HG03108 (cell line): ENCODE results near the gene CD300LB.
"Not testable (repeated sequence)": the region's sequence is repeated elsewhere in the genome, so short reads cannot be mapped to it uniquely, and the experiment has no call there.

Experiments
- ATAC-seq: cut with Tn5 transposase; IDR thresholded peaks from one replicate; pipeline ENCODE4 v1.9.1; 2021; ENCODE audit warnings: moderate library complexity; ENCODE audit not compliant: unreplicated experiment

The CD300LB gene

DNA sequence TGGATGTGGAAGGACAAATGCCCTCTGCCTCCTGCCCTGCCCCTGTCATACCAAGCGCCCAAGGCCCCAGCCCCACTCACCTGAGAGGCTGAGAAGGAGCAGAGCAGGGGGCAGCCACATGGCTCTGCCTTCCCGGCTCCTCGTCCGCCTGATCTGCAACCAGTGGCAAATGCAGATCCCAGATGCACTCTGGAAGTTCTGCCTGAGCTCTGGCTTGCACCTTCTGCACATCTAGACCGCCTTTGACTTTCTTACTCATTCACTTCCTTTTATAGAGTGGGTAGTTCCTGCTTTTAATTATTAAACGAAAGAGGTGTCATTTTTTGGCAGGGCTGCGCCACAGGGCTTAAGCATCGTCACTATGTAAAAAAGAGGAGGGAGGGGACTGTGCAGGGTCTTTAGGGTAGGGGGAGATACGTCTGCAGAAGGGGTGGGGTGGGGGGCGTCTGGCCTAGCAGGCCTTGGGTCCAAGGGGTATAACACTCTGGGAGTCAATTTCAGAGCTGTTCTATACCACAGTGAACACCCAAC lies at the start of gene CD300LB:
TSS of gene CD300LB (minus strand) at position 245 of the 531 bp plus-strand sequence. CDS start at position 120, 125 bp downstream.
- ATAC-seq, result no peak

GRCh38 chr17:74579900-74580299 lies 48.6 kb upstream of the CD300LB start:
- no peak for ATAC-seq

DNA sequence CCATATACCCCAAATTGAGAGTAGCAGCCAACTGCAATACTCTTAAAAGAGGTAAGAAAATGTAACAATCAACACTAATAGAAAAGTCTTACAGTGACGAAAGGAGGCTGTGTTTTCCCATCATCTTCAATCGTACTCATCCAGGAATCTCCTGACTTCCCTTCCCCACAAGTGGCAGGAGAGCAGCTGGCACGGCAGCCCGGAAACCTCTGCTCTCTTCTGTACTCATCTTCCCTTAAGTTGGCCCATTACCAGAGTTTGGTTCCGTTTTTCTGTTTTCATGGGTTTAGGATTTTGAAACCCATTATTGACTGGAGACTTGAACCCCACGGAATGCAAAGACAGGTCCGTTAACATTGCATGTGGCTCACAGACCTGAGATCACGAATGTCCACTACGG lies 47.7 kb upstream of the CD300LB start:
- ATAC-seq, result no peak

DNA sequence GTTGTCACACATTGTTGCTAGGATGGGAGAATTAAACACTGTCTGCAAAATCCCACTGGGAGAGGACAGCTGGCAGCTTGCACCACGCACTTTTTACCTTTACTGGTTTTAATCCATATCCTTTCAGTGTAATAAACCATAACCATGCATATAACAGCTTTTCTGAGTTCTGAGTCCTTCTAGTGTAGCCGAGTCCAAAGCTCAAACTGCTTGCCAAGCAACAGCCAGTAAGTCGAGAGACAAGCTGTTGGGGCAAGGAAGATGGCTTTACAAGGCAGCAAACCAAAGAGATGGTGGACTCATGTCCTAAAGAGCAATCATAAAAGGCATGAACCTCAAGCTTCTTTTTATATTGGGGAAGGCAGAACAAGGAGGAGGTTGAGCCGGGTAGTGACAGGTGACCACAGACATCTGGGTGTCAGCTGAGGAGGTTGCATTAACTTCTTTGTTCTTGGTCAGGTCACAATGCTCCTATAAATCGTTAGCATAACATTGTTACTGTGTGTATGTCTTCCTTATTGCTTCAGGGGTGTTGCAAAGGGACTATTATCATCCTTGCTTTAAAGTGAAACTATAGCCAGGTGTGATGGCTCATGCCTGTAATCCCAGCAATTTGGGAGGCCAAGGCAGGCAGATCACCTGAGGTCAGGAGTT lies 43.3 kb upstream of the CD300LB start:
- ATAC-seq, result no peak

DNA sequence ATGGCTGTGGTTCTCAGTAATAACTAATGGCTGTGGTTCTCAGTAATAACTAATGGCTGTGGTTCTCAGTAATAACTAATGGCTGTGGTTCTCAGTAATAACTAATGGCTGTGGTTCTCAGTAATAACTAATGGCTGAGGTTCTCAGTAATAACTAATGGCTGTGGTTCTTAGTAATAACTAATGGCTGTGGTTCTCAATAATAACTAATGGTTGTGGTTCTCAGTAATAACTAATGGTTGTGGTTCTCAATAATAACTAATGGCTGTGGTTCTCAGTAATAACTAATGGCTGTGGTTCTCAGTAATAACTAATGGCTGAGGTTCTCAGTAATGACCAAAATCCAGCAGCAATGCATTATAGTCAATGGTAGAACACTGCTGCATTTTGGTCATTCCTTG lies 42.4 kb upstream of the CD300LB start:
- not testable (repeated sequence) for ATAC-seq

- no peak for ATAC-seq
These were observed 41.9 kb upstream of the CD300LB start for GRCh38 chr17:74573169-74573568.

- no peak for ATAC-seq
These were observed 40.5 kb upstream of the CD300LB start for GRCh38 chr17:74571621-74572270.

DNA sequence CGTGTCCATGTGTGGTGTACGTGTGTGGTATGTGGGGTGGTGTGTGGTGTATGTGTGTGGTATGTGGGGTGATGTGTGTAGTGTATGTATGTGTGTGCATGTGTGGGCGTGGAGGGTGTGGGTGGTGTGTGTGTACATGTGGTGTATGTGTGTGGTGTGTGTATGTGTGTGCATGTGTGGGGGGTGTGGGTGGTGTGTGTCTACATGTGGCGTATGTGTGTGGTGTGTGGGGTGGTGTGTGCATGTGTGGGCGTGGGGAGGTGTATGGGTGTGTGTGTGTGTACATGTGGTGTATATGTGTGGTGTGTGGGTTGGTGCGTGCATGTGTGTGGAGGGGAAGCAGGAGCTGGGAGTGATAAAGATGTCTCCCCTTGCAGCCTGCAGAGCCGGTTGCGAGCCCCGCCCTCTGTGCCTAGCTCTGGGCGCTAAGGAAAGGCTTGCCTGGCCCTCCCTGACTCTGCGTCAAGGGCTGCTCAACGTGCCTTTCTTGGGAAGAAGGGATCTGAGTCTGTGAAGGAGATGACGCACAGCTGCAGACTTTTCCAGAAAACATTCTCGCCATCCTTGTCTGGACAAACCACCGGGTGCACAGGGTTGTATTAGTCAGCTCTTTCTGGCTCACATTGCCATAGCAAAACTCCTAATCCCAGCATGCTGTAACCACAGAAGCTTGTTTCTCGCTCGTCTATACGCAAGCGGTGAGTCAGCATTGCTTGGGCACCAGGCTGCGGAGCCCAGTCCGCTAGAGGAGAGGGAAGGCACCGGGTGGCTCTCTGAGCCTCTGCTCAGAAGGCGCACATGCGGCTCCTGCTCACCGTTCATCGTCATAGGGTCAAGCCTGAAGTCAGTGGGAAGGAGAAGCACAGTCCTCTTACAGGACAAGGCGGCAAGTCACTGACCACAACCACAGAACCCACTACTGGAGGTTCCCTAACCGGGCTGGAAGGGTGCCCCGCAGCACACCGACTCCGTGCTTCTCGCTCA lies 38.0 kb upstream of the CD300LB start:
- ATAC-seq, result no peak

DNA sequence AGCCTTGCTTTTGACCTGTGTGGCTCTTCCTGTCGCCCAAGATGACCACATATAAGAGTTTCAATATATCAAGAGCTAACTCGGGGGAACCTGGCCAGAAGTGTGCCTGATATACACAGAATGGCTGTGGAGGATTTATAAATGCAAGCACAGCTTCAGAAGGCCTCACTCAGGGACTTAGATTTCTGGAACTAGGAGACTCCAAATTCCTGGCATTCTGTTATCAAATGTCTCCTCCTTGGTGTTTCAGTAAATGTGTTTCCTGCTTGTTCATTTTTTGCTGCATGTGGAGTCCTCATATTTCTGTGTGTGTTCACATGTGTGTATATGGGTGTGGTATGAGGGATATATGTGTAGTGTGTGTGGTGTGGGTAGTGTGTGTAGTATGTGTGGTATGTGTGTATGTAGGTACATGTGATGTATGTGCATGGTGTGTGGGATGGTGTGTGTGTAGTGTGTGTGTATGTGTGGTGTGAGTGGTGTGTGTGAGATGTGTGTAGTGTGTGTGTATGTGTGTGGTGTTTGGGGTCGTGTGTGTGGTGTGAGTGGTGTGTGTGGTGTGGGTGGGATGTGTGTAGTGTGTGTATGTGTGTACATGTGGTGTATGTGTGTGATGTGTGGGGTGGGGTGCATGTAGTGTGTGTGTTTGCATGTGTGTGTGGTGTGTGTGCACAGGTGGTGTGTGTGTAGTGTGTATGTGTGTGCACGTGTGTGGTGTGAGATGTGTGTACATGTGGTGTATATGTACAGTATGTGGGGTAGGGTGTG lies 37.0 kb upstream of the CD300LB start:
- no peak for ATAC-seq

DNA sequence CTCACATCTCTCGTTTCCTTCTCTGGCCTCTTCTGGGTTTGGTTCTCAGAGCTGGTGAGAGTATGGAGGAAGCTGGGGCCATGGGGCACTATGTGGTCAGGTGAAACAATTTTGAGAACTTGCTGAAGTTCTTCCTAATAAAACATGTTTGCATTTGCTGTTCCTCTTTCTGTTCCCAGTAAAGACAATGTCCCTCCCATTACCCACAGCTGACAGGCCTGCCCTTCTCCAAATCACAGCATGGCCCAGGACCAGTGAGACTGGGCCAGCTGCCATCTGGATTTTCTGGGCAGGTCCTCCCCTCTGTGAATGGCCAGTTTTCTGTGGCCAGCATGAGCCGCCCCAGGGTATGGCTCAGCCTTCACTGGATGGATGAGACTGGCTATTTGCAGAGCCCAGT lies 36.1 kb upstream of the CD300LB start, which contains the start of gene CD300H:
TSS of gene CD300H (minus strand) at position 113 of the 400 bp plus-strand sequence.
- no peak for ATAC-seq

DNA sequence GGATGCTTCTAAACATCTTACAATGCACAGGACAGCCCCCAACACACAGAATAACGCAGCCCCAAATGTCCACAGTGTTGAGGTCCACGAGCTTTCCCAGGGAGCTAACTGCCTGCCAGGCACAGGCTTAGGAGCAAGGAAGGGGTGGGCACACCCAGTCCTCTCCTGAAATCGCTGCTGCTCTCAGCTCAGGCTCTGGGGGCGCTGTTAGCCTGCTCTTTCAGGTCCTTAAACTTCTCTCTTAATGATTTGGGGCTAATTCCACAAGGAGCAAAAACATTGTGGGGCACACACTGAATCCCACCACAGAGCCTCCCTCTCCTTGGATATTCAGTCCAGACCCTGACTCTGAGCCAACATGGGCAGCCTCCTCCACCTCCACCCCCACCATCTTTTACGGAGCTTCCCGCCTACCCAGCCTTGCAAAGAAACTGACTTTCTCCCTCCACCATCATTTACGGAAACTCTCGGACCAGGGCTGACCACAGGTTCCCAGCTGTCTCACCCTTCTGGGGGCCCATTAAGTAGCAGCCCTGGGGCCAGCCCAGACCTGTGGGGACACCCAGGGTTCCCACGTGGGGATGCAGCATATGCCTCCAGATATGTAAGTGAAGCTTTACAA lies 35.0 kb upstream of the CD300LB start:
- ATAC-seq, result no peak

- no peak for ATAC-seq
These were observed 33.9 kb upstream of the CD300LB start for GRCh38 chr17:74565126-74565525.

GRCh38 chr17:74563358-74563757 lies 32.1 kb upstream of the CD300LB start:
- ATAC-seq, result no peak

DNA sequence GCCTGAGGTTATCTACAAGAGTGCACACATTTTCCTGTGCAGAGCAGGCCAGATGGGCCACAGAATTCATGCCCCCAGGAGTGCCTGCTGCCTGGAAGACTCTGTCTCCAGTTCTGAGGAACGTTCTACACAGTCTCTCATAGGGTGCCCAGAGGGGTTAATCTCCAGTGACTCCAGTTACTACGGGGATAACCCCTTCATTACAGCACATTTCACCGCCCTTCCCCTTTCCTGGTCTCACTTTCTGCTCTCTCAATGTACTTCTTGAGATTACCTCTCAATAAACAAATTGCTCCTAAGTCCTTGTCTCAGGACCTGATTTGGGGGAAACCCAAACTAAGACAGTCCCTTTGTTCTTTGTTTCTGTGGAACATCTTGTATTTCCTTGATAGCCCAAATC lies 30.3 kb upstream of the CD300LB start:
- no peak for ATAC-seq

DNA sequence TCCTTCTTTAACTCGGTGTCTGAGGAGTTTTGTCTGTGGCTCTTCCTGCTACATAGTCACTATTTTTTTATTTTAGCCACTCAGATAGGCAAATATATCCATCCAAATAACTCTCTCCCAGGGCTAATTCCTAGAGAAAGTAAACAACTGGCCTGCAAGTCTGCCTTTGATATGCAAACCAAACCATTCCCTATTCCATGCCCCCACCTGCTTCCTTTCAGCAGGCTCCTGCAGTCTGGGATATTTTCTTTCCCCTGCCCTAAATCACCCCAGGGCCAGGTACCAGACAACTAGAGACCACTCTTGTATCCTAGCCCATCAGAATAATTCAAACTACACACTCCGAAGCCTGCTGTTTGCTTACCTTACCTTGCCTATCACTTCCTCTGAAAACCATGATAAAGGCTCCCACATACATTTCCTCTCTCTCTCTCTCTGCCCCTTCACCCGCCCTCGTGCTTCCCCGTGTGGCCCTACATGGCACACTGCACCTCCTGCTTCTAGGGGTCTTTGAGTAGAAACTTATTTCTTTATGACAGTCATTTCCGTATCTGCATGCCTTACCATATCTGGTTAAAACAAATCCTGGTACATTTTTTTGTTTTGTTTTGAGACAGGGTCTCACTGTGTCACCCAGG lies 27.7 kb upstream of the CD300LB start:
- ATAC-seq, result no peak

DNA sequence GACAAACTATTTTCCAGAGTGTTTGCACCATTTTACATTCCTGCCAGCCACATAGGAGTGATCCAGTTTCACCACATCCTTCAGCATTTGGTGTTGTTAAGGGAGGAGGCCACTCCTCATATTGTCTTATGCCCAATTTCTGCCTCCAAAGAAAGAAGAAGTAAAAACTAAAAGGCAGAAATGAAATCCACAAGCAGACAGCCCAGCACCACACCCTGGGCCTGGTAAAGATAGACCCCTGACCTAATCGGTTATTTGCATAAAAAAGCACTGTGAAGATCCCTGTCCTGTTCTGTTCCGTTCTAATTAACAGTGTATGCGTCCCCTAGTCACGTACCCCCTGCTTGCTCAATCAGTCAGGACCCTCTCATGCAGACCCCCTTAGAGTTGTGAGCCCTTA lies 27.1 kb upstream of the CD300LB start:
- ATAC-seq, result not testable (repeated sequence)

GRCh38 chr17:74555427-74555940 lies 24.2 kb upstream of the CD300LB start:
- ATAC-seq, result no peak

DNA sequence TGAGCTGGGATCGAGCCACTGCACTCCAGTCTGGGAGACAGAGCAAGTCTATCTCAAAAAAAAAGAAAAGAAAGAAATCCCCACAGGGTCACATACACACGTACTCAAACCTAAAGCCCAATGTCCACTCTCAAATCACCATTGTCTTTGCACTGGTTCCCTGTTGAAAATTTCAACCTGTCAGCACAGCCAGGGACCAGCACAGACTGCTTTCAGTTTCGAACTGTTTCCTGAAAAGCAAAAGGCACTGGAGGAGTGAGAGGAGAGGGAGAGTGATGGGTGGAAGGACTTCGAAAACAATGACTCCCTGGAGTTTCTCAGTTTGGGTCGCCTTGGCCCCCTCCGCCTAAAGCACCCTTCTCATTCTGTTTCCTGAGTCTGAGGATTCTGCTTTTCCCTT lies 23.6 kb upstream of the CD300LB start:
- ATAC-seq, result no peak

- ATAC-seq, result no peak
These were observed 20.8 kb upstream of the CD300LB start for GRCh38 chr17:74552037-74552436.
